Neural cell (in vitro differentiated cells): ENCODE data around the gene PLA2G4B. TPM values are rescaled to one million over a fixed set of nuclear protein-coding genes. Genes with fewer than 3 reads are reported as not detected.

ENCODE experiments used
- H2AFZ ChIP-seq: fragments of 200-600, 300-800 bp; sonication (generic), shearing (Covaris generic); 2 replicates; pipeline ENCODE4 v1.6.0; 2014; ENCODE audit warnings: low read depth, mild to moderate bottlenecking, antibody characterized with exemption, low read length, moderate library complexity
- H3F3A ChIP-seq: fragments of 200-600 bp; shearing (Covaris generic); 2 replicates; pipeline ENCODE4 v1.6.1; 2016; ENCODE audit warnings: mild to moderate bottlenecking, moderate library complexity, mixed read lengths, antibody characterized with exemption, low read length; ENCODE audit not compliant: insufficient read depth, poor library complexity, severe bottlenecking
- H3K27ac ChIP-seq: fragments of 200-600, 300-800 bp; sonication (generic), shearing (Covaris generic); 2 replicates; pipeline ENCODE4 v1.5.1; 2014; ENCODE audit warnings: mild to moderate bottlenecking, low read length, moderate library complexity
- H3K27me3 ChIP-seq: fragments of 300-800, 200-600 bp; sonication (generic), shearing (Covaris generic); 2 replicates; pipeline ENCODE4 v1.6.0; 2014; ENCODE audit warnings: mild to moderate bottlenecking, low read depth, low read length, moderate library complexity; ENCODE audit not compliant: insufficient read depth
- H3K36me3 ChIP-seq: fragments of 300-800, 200-600 bp; sonication (generic), shearing (Covaris generic); 2 replicates; pipeline ENCODE4 v1.5.1; 2014; ENCODE audit warnings: mild to moderate bottlenecking, antibody characterized with exemption, low read length, moderate library complexity; ENCODE audit not compliant: insufficient read depth
- H3K4me2 ChIP-seq: fragments of 300-800, 200-600 bp; sonication (generic), shearing (Covaris generic); 2 replicates; pipeline ENCODE4 v1.6.0; 2014; ENCODE audit warnings: mild to moderate bottlenecking, low read length
- H3K4me3 ChIP-seq: fragments of 300-800, 200-600 bp; sonication (generic), shearing (Covaris generic); 2 replicates; pipeline ENCODE4 v1.5.1; 2014; ENCODE audit warnings: mild to moderate bottlenecking, low read length, moderate library complexity
- H3K79me2 ChIP-seq: fragments of 200-600 bp; shearing (Covaris generic); replicated peaks from 2 replicates; pipeline ENCODE4 v1.6.0; 2014; ENCODE audit warnings: mild to moderate bottlenecking, low read length, moderate library complexity; ENCODE audit not compliant: insufficient read depth
- H3K9ac ChIP-seq: fragments of 300-800, 200-600 bp; sonication (generic), shearing (Covaris generic); 2 replicates; pipeline ENCODE4 v1.6.1; 2016; ENCODE audit warnings: mild to moderate bottlenecking, low read length, mixed read lengths
- H3K9me2 ChIP-seq: fragments of 200-600 bp; shearing (Covaris generic); 2 replicates; pipeline ENCODE4 v1.6.1; 2016; ENCODE audit warnings: mild to moderate bottlenecking, low read length, mixed read lengths; ENCODE audit not compliant: insufficient read depth
- H3K9me3 ChIP-seq: fragments of 200-600, 300-800 bp; sonication (generic), shearing (Covaris generic); 2 replicates; pipeline ENCODE4 v1.6.1; 2016; ENCODE audit warnings: mild to moderate bottlenecking, mixed run types, low read length, moderate library complexity, mixed read lengths
- H4K20me1 ChIP-seq: fragments of 200-600 bp; shearing (Covaris generic); 2 replicates; pipeline ENCODE4 v1.6.1; 2016; ENCODE audit warnings: mild to moderate bottlenecking, mixed run types; ENCODE audit not compliant: insufficient read depth
- CTCF ChIP-seq: fragments of 450-650 bp; IDR thresholded peaks from 2 replicates; pipeline ENCODE4 v1.5.1; 2014; ENCODE audit warnings: antibody characterized with exemption, mild to moderate bottlenecking, moderate library complexity; ENCODE audit not compliant: poor library complexity, severe bottlenecking
- EP300 ChIP-seq: fragments of 450-650 bp; conservative IDR thresholded peaks from 2 replicates; pipeline ENCODE4 v1.6.1; 2014; ENCODE audit warnings: antibody characterized with exemption, mild to moderate bottlenecking, moderate library complexity; ENCODE audit not compliant: poor library complexity, severe bottlenecking
- EZH2 ChIP-seq: fragments of 200-600, 300-800 bp; shearing (Covaris generic), sonication (generic); IDR thresholded peaks from 2 replicates; pipeline ENCODE4 v1.6.1; 2014; ENCODE audit warnings: antibody characterized with exemption, low read length, borderline replicate concordance, mild to moderate bottlenecking; ENCODE audit not compliant: insufficient read depth, poor library complexity, severe bottlenecking
- MXI1 ChIP-seq: fragments of 450-650 bp; conservative IDR thresholded peaks from 2 replicates; pipeline ENCODE4 v1.6.1; 2014; ENCODE audit warnings: antibody characterized with exemption, mild to moderate bottlenecking; ENCODE audit not compliant: poor library complexity, severe bottlenecking
- POLR2AphosphoS5 ChIP-seq: IDR thresholded peaks from 2 replicates; pipeline ENCODE4 v1.6.1; 2012
- RAD21 ChIP-seq: fragments of 450-650 bp; conservative IDR thresholded peaks from 2 replicates; pipeline ENCODE4 v1.6.1; 2014; ENCODE audit warnings: antibody characterized with exemption, mild to moderate bottlenecking, moderate library complexity
- REST ChIP-seq: IDR thresholded peaks from 2 replicates; pipeline ENCODE4 v1.6.1; 2012; ENCODE audit warnings: borderline replicate concordance
- SMC3 ChIP-seq: fragments of 450-650 bp; conservative IDR thresholded peaks from 2 replicates; pipeline ENCODE4 v1.6.1; 2014; ENCODE audit warnings: antibody characterized with exemption, mild to moderate bottlenecking, moderate library complexity; ENCODE audit not compliant: poor library complexity
- TAF1 ChIP-seq: IDR thresholded peaks from 2 replicates; pipeline ENCODE4 v1.6.1; 2012; ENCODE audit warnings: low read depth
- polyA plus RNA-seq: library from polyadenylated mRNA; depleted of rRNA; stranded (reverse); fragments of >200 nt; gene quantifications from 2 replicates; pipeline ENCODE4 v1.2.3, GENCODE V29; 2014

The PLA2G4B gene
- polyA plus RNA-seq, 1 donor from 2014 or later: 11.3 TPM

- Histone ChIP-seq H3K9ac (no peak overlapping the region), H3F3A (no peaks in the 10 kb centered on the region), H2AFZ (no peak overlapping the region), H4K20me1 (no peaks in the 10 kb centered on the region), H3K9me2 (no peaks in the 10 kb centered on the region), H3K4me3 (no peak overlapping the region), H3K36me3 (no peaks in the 10 kb centered on the region), H3K27me3 (no peaks in the 10 kb centered on the region), H3K4me2 (no peak overlapping the region), H3K9me3 (no peaks in the 10 kb centered on the region), H3K79me2 (peaks cover 3% of the 10 kb centered on the region), H3K27ac (no peak overlapping the region)
- TF ChIP-seq MXI1: no peak
- TF ChIP-seq REST: no peak
- TF ChIP-seq SMC3: no peak
- no peak for TF ChIP-seq EZH2
- no peak for TF ChIP-seq CTCF
- no peak for TF ChIP-seq RAD21
- no peak for TF ChIP-seq POLR2AphosphoS5
- TF ChIP-seq EP300: no peak
- TF ChIP-seq TAF1: no peak
Measured at GRCh38 chr15:41834096-41834495, 4.6 kb upstream of the PLA2G4B start.

- Histone ChIP-seq H3K27me3 (no peaks in the 10 kb centered on the region), H3K9me3 (no peaks in the 10 kb centered on the region), H3K9ac (no peak overlapping the region), H2AFZ (no peak overlapping the region), H3K27ac (no peak overlapping the region), H3K4me3 (no peak overlapping the region), H3F3A (no peaks in the 10 kb centered on the region), H3K36me3 (no peaks in the 10 kb centered on the region), H3K4me2 (no peak overlapping the region), H3K79me2 (no peaks in the 10 kb centered on the region), H3K9me2 (no peaks in the 10 kb centered on the region), H4K20me1 (no peaks in the 10 kb centered on the region)
- TF ChIP-seq RAD21 (no peak), SMC3 (no peak), CTCF (no peak), REST (no peak), TAF1 (no peak), EZH2 (no peak), MXI1 (no peak), EP300 (no peak)
Measured at GRCh38 chr15:41836073-41836472, 2.6 kb upstream of the PLA2G4B start.
